ENCODE data around the gene FNIP1.
"Not testable (repeated sequence)": the region's sequence is repeated elsewhere in the genome, so short reads cannot be mapped to it uniquely, and the experiment has no call there.

Gene FNIP1

DNA sequence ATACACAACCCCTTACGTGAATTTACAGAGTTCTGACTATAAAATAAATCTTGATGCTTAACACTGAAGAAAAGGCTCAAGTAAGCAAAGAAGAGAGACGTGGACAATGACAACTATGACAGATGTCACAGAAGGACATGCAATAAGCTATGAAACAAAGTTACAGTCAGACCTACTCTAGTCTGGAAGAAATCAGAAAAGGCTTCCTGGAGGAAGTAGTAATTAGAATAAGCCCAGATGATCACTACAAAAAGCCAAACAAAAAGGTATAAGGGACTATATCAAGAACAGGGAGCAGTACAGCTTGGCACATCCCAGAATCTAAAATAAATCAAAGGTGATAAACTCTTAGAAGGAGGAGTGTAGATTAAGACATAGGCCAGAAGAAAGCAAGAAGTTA lies 6.3 kb downstream of the FNIP1 start:
- in situ Hi-C loops (cut with MboI; ENCODE audit: low pct_unique_long_range_greater_than_20kb, low sequenced_read_pairs): no loop called here
- DNase-seq: no peak

DNA sequence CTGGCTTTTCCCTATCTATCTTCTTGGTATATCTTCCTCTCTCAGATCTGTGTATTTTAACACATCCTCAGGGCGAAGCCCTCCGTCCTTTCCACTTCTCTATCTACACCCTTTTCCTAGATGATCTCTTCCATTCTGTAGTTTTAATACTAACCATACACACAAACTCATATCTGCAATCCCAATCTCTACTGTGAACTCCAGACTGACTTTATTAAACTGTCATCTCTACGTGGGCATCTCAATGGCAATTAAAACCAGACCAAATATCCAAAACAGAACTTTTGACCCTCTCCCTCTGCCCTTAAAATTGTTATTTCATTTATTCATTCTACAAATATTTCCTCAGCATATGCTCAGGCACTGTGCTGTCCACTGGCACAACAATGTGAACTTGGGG lies 7.1 kb downstream of the FNIP1 start:
- in situ Hi-C loops (cut with MboI; ENCODE audit: low pct_unique_long_range_greater_than_20kb, low sequenced_read_pairs): no loop called here
- DNase-seq: no peak

DNA sequence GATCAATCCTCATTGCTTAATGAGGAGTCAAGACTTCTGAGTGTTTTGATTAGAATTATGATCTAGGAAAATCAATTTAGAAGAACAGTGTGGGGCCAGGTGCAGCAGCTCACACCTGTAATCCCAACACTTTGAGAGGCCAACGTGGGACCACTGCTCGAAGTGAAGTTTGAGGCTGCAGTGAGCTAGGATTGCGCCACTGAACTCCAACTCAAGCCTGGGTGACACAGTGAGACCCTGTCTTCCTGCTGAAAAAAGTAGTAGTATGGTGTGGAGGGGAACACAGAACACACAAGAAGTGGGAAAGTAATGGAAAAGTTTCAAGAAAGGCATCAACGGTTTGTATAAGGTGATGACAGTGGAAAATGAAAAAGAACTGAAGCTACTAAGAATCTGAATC lies 9.1 kb downstream of the FNIP1 start:
- no peak for DNase-seq
- in situ Hi-C loops (cut with MboI; ENCODE audit: low pct_unique_long_range_greater_than_20kb, low sequenced_read_pairs): no loop called here

DNA sequence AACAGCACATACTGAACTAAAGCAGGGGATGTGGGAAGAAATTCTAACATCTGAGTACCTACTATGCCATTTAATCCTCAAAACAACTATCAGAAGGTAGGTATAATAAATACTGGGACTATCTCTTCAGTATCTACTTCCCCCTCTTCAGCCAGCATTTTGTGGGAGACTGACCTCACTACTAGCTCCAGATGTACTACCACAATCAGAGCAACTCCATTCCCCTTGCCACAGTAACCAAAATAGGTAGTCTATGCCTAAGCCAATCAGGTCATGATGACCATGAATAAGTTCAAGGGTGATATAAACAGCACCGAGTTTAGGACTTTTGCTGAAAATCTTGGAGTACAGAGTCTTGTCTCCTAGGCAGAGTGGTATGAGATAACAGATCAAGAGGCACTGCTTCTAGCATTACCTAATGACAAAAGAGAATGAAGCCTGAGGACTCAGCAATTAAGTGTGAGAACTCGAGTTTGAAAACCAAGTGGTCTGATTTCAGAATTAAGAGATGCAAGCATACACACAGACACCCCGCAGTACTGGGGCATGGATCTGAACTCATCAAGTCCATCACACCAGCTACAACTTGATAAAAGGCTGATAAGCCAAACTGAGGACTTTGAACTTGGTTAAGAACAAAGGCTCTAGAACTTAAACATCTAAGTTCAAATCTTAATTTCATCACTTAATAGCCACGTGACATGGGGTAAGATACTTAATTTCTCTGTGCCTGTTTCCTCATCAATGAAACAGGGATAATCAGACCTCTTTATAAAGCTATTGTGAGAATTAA lies 9.7 kb downstream of the FNIP1 start:
- DNase-seq: no peak
- in situ Hi-C loops (cut with MboI; ENCODE audit: low pct_unique_long_range_greater_than_20kb, low sequenced_read_pairs): no loop called here

- in situ Hi-C loops (cut with MboI; ENCODE audit: low pct_unique_long_range_greater_than_20kb, low sequenced_read_pairs): no loop called here
- no peak for DNase-seq
Measured at GRCh38 chr5:131786036-131786435, 10.8 kb downstream of the FNIP1 start.

DNA sequence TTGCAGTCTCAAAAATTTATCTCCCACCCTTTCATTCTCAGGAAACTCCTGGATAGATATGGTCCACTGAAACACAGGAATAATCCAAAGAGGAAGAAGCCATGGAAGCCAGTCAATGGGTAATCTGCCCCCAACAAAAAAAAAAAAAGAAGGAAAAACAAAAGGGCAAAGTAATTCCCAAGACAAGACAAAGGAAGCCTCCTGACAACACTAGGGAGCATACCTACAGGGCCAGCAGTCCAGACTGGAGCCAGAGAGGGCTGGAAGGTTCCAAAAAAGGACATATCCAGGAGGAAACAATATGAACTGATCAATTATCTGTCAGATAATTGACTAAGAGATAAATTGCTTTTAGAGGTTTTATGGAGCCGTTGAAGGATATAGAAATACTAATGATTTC lies 12.9 kb downstream of the FNIP1 start:
- DNase-seq: no peak
- in situ Hi-C loops (cut with MboI; ENCODE audit: low pct_unique_long_range_greater_than_20kb, low sequenced_read_pairs): no loop called here

DNA sequence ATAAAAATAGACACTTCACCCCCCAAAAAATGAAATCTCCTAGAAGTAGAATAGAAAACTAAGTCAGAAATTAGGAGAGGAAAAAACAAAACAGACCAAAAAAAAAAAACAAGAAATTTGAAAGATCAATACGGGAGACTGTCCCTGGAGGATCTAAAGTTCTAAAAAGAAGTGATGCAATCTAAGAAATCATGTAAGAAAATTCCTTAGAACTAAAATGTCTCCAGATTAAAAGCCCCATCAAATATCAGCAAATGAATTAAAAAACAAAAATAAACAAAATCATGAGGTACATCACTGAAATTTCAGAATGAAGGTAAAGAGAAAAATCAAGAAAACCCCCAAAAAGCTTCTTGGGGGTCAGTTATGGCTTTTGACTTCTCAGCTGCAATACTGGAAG lies 13.5 kb downstream of the FNIP1 start:
- in situ Hi-C loops (cut with MboI; ENCODE audit: low pct_unique_long_range_greater_than_20kb, low sequenced_read_pairs): no loop called here
- no peak for DNase-seq

- in situ Hi-C loops (cut with MboI; ENCODE audit: low pct_unique_long_range_greater_than_20kb, low sequenced_read_pairs): no loop called here
- no peak for DNase-seq
Measured at GRCh38 chr5:131782717-131783116, 14.1 kb downstream of the FNIP1 start.

DNA sequence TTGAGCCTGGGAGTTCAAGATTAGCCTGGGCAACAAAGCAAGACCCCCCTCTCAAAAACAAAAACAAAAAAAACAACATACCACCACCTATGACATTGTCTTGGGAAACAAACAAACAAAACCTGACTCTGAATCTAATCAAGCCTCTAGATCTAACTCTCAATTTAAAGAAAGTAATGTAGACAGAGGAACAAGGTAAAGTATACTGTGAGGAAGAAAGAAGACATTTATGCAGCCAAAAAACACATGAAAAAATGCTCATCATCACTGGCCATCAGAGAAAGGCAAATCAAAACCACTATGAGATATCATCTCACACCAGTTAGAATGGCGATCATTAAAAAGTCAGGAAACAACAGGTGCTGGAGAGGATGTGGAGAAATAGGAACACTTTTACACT lies 18.7 kb downstream of the FNIP1 start:
- in situ Hi-C loops (cut with MboI; ENCODE audit: low pct_unique_long_range_greater_than_20kb, low sequenced_read_pairs); DNase-seq: not testable (repeated sequence)

- DNase-seq: no peak
- in situ Hi-C loops (cut with MboI; ENCODE audit: low pct_unique_long_range_greater_than_20kb, low sequenced_read_pairs): no loop called here
Measured at GRCh38 chr5:131776450-131776849, 20.4 kb downstream of the FNIP1 start.

- DNase-seq: no peak
- in situ Hi-C loops (cut with MboI; ENCODE audit: low pct_unique_long_range_greater_than_20kb, low sequenced_read_pairs): no loop called here
Measured at GRCh38 chr5:131774652-131775367, 22.0 kb downstream of the FNIP1 start.

DNA sequence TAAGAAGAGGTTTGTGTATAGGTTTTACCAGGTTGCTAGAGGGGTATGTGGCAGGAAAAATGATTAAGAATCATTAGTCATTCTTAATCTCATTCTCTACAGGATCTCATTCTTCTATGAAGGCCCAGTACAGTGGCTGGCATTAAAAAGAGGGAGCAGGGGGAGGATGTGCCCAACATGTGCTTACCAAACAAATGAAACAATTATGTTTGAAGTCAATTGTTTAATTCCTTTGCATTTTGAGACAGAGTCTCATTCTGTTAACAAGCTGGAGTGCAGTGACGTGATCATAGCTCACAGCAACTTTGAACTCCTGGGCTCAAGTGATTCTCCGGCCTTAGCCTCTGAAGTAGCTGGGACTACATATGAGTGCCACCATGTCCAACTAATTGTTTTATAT lies 23.0 kb downstream of the FNIP1 start:
- in situ Hi-C loops (cut with MboI; ENCODE audit: low pct_unique_long_range_greater_than_20kb, low sequenced_read_pairs): no loop called here
- no peak for DNase-seq

GRCh38 chr5:131771692-131772091 lies 25.1 kb downstream of the FNIP1 start:
- no peak for DNase-seq
- in situ Hi-C loops (cut with MboI; ENCODE audit: low pct_unique_long_range_greater_than_20kb, low sequenced_read_pairs): no loop called here

GRCh38 chr5:131769961-131770360 lies 26.9 kb downstream of the FNIP1 start:
- DNase-seq: no peak
- in situ Hi-C loops (cut with MboI; ENCODE audit: low pct_unique_long_range_greater_than_20kb, low sequenced_read_pairs): no loop called here

DNA sequence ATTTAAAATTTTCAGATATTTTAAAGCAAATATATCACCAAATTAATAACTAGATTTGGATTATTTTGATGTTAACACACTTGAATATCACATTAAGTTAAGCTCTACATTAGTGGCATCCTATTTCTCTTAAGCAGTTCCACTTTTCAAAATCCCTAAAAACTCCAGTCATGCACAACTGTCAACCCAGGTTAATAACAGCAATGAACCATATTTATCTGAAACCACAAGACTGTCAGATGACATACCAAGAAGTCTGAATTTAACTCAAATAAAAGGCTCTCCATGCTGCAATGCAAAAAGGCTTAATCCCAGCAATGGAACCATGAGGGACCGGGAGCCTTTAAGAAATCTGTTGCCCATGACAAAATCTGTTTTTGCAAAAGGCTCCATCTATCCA lies 27.5 kb downstream of the FNIP1 start:
- DNase-seq: peak; percentile 39
- in situ Hi-C loops (cut with MboI; ENCODE audit: low pct_unique_long_range_greater_than_20kb, low sequenced_read_pairs): no loop called here

DNA sequence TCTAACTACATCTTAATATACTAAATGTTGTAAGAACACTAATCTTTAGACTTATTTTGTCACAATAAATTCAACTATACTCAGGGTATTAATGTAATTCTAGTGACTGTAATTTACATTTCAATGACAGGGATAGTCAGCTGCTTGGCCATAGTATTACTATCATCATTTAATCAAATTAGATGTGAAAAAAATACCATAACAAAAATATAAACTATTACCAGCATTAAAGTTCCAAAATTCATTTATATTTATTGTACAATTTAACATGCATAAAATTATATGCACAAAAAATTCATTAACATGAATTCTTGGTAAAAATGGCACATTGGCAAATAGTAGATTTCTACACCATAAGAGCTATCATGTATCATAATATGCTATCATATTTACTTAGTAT lies 28.9 kb downstream of the FNIP1 start:
- DNase-seq: no peak
- in situ Hi-C loops (cut with MboI; ENCODE audit: low pct_unique_long_range_greater_than_20kb, low sequenced_read_pairs): no loop called here

- DNase-seq: no peak
- in situ Hi-C loops (cut with MboI; ENCODE audit: low pct_unique_long_range_greater_than_20kb, low sequenced_read_pairs): no loop called here
Measured at GRCh38 chr5:131766689-131767088, 30.1 kb downstream of the FNIP1 start.

DNA sequence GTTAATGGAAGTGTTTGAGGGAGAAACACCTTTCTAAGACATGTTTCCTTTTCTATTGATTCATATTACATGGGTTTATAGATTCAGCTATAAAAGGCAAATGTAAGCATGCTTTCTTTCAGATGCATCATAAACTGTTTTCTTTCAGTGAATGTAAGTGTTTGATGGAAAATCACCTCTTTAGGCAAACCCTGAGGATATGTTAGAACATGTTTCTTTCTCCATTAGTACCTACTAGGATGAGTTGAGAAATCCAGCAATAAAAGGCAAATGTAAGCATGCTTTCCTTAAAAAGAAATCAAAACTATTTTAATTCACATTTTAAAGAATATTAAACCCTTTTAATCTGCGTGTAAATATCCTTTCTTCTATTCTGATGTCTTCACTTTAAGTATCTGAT lies 31.6 kb downstream of the FNIP1 start:
- DNase-seq: no peak
- in situ Hi-C loops (cut with MboI; ENCODE audit: low pct_unique_long_range_greater_than_20kb, low sequenced_read_pairs): no loop called here

- no peak for DNase-seq
- in situ Hi-C loops (cut with MboI; ENCODE audit: low pct_unique_long_range_greater_than_20kb, low sequenced_read_pairs): no loop called here
Measured at GRCh38 chr5:131763968-131764367, 32.8 kb downstream of the FNIP1 start.

DNA sequence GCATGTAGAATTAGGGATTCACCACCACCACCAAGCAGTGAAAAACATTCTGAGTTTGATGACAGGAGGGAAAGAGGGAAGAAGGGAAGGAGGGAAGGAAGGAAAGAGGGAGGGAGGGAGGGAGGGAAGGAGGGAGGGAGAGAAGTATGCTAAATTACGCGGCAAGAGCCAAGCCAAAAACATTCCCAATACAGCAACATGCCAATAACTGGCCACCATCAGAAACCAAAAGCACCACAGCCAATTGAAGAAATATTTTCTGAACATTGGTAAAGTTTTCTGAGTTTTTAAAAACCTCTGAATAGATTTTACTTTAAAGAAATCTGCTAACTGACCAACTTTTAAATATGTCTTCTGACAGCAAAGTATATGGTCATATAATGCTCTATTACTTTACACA lies 36.0 kb downstream of the FNIP1 start:
- in situ Hi-C loops (cut with MboI; ENCODE audit: low pct_unique_long_range_greater_than_20kb, low sequenced_read_pairs): no loop called here
- DNase-seq: no peak

DNA sequence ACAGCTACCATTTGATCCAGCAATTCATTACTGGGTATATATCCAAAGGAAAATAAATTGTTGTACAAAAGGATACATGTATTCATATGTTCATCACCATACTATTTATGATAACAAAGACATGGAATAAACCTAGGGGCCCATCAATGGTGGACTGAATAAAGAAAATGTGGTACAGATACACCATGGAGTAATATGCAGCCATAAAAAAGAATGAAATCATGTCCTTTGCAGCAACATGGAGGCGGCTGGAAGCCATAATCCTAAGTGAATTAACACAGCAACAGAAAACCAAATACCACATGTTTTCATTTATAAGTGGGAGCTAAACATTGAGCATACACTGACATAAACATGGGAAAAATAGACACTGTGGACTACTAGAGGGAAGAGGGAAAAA lies 37.1 kb downstream of the FNIP1 start:
- in situ Hi-C loops (cut with MboI; ENCODE audit: low pct_unique_long_range_greater_than_20kb, low sequenced_read_pairs): no loop called here
- no peak for DNase-seq

Measured in KBM-7 (cell line).